NCI-H2171 (cell line): ENCODE results near the gene SPSB1.

Experiments
- DNase-seq: peaks from one replicate; lab custom pipeline; 2025; lab: John Stamatoyannopoulos, UW

SPSB1 gene

GRCh38 chr1:9300573-9300972 lies 7.9 kb downstream of the SPSB1 start:
- DNase-seq = no peak

GRCh38 chr1:9302745-9303524 lies 10.2 kb downstream of the SPSB1 start:
- no peak for DNase-seq

GRCh38 chr1:9303916-9304315 lies 11.2 kb downstream of the SPSB1 start:
- no peak for DNase-seq

- no peak for DNase-seq
Observed at GRCh38 chr1:9305216-9305615, 12.5 kb downstream of the SPSB1 start.

- no peak for DNase-seq
Observed at GRCh38 chr1:9306006-9306405, 13.3 kb downstream of the SPSB1 start.

- no peak for DNase-seq
Observed at GRCh38 chr1:9307303-9307702, 14.6 kb downstream of the SPSB1 start.

- DNase-seq = no peak
Observed at GRCh38 chr1:9308236-9308785, 15.6 kb downstream of the SPSB1 start.

GRCh38 chr1:9309080-9309479 lies 16.4 kb downstream of the SPSB1 start:
- no peak for DNase-seq

GRCh38 chr1:9309991-9310390 lies 17.3 kb downstream of the SPSB1 start:
- DNase-seq = no peak

GRCh38 chr1:9311029-9311428 lies 18.3 kb downstream of the SPSB1 start:
- no peak for DNase-seq

- DNase-seq = no peak
Observed at GRCh38 chr1:9311479-9311878, 18.8 kb downstream of the SPSB1 start.

- no peak for DNase-seq
Observed at GRCh38 chr1:9312168-9312720, 19.6 kb downstream of the SPSB1 start.

GRCh38 chr1:9313576-9313975 lies 20.9 kb downstream of the SPSB1 start:
- no peak for DNase-seq

GRCh38 chr1:9314111-9314510 lies 21.4 kb downstream of the SPSB1 start:
- DNase-seq = no peak

- no peak for DNase-seq
Observed at GRCh38 chr1:9314711-9315379, 22.2 kb downstream of the SPSB1 start.

- no peak for DNase-seq
Observed at GRCh38 chr1:9315411-9316079, 22.9 kb downstream of the SPSB1 start.

- no peak for DNase-seq
Observed at GRCh38 chr1:9316080-9316444, 23.4 kb downstream of the SPSB1 start.

GRCh38 chr1:9316512-9316911 lies 23.8 kb downstream of the SPSB1 start:
- DNase-seq = no peak

GRCh38 chr1:9317072-9317471 lies 24.4 kb downstream of the SPSB1 start:
- DNase-seq = no peak

- peak; percentile 44 for DNase-seq
Observed at GRCh38 chr1:9317591-9318417, 25.1 kb downstream of the SPSB1 start.

- no peak for DNase-seq
Observed at GRCh38 chr1:9319208-9319788, 26.6 kb downstream of the SPSB1 start.
